ENCODE measurements around the gene ART5.

Gene ART5, protein sequence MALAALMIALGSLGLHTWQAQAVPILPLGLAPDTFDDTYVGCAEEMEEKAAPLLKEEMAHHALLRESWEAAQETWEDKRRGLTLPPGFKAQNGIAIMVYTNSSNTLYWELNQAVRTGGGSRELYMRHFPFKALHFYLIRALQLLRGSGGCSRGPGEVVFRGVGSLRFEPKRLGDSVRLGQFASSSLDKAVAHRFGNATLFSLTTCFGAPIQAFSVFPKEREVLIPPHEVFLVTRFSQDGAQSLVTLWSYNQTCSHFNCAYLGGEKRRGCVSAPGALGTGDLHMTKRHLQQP

DNA sequence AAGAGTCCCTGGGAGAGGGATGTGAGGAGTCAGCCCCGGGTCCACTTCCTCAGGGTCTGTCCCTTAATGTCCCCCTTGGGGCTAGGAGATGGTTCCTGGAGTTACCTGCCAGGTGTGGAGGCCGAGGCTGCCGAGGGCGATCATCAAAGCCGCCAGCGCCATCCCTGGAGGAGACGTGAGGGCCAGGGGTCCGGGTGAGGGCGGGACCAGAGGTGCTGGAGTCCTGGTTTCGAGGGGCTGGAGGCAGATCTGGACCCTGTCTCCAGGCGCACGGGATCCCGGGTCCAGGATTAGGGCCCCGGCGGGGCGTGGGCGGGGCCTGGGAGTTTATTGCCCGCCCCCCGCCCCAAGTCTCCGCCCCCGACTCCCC lies at the start of gene ART5:
Gene ART5, minus strand, starts transcription at position 292 of the 370 bp plus-strand sequence. Its CDS starts 130 bp downstream, at position 162.
- DNase-seq (ENCODE audit: low spot score) = no peak

DNA sequence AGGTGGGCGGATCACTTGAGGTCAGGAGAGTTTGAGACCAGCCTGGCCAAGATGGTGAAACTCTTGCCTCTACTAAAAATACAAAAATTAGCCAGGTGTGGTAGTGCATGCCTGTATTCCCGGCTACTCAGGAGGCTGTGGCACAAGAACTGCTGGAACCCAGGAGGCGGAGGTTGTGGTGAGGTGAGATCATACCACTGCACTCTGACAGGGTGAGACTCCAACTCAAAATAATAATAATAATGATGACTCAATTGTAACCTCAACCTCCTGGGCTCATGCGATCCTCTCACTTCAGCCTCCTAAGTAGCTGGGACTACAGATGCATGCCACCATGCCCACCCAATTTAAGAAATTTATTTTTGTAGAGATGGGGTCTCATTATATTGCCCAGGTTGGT lies 45.0 kb upstream of the ART5 start:
- no peak for DNase-seq (ENCODE audit: low spot score)

DNA sequence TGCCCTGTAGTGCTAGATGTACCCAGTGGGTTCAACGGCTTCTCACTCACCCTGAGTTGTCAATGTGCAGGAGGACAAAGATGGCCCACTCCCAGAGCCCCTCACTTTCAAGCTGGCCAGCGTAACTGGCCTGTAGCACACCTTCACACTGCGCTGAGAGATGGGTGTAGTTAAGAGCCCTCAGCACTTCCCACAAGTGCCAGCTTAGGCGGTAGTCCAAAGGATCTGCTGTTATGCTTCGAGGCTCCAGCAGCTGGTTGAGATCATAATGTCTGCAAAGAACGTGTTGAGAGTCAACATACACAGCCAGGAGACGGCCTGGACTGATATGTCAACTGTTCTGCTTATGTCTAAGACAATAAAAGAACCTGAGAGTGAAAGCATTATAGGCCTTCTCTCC lies 44.1 kb upstream of the ART5 start:
- DNase-seq (ENCODE audit: low spot score) = no peak

DNA sequence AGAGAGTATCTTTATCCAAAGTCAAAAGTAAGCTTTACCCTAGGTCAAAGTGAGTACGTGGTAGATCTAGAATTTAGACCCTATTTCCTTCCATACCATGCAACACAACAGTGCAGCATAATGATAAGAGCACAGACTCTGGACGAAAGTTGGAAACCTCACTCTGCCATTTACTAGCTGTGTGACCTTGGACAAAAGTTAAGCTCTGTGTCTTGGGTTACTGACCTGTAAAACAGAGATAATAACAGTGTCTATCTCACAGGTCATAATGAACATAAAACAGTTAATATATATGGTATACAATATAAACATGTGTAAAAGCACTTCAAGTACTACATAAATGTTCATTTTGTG lies 43.0 kb upstream of the ART5 start:
- DNase-seq (ENCODE audit: low spot score) = no peak

DNA sequence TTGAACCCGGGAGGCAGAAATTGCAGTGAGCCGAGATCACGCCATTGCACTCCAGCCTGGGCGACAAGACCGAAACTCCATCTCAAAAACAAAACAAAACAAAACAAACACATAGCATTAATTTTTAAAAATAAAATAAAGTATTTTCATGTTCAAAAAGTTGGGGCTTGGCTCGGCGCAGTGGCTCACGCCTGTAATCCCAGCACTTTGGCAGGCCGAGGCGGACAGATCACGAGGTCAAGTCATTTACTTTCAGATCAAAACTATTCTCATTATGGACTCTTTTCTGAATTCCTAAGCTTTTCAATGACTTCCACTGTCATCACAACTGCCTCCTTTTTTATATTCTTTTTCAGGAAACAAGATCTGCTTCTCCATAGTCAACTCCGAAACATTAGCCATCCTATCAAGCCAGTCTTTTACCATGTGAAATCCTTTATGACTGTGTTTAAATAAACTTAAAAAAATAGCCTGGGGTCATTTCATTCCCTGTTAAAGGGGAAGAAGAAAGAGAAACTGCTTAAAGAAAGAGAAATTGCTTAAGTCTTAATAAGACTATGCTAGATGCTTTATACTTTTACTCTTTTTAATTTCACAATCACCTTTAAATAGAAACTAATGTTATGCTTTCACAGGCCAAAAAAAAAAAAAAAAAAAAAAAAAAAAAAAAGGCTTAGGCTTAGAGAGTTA lies 42.5 kb upstream of the ART5 start:
- no peak for DNase-seq (ENCODE audit: low spot score)

GRCh38 chr11:3683039-3683438 lies 41.2 kb upstream of the ART5 start:
- no peak for DNase-seq (ENCODE audit: low spot score)

DNA sequence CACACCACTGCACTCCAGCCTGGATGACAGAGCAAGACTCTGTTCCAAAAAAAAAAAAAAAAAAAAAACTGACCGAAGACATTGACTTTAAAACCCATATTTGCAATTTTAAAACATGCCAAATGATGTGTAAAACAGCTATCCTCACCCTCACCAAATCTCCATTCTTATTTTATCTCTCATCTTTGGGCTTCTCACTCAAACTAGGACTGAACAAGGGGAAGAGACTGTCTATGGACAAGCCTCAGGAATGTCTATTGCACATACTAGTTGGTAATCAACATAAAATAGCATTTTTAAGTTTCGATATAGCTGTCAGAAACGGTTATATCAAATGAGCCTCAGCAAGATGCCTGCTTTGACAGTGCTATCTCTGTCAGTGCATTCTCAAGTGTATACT lies 37.3 kb upstream of the ART5 start:
- DNase-seq (ENCODE audit: low spot score) = no peak

GRCh38 chr11:3675971-3676370 lies 34.2 kb upstream of the ART5 start:
- DNase-seq (ENCODE audit: low spot score) = no peak

GRCh38 chr11:3674189-3674588 lies 32.4 kb upstream of the ART5 start:
- no peak for DNase-seq (ENCODE audit: low spot score)

DNA sequence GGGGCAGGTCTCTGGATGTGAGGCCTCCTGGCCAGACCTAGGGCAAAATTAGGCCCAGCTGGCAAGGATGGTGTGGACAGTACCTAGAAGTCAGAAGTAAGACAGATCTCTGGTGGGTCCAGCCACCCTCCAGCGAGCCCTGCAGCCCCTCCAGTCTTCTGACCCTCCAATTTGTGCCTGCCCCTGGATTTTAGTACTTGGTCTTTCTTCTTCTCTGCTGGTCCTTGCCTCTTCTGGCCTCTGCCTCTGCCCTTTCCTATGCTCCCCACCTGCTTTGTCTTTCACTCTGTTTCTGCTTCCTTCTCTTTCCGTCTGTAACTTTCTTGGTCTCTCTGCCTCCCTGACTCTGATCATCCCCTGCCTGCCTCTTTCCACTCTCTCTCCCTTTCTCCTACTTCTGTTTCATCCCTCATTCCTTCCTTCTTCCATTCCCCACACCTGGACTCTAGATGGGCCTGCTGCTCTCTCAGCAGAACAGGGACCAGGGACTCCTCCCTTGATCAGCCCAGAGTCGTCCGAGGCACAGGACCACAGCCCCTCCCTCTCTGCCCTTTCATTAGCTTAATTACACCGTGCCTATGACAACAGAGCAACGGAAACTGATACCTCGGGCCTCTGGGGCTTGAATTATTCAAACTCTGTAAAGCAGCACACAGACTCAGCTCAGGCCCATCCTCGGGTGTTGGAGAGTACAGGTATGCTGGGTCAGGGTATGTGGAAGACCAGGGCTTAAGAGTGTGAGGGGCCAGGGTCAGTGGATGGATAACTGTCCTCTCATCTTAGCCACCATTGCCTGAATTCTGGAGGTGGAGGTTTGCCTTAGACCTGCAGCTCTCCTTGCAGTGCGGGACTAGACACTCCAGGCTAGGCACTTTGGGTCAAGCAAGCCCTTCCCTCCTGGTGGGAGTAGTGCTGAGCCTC lies 29.8 kb upstream of the ART5 start, which contains the start of gene CHRNA10:
Gene CHRNA10, minus strand, starts transcription at position 51 of the 921 bp plus-strand sequence. CDS start 72 bp downstream, outside the sequence.
- no peak for DNase-seq (ENCODE audit: low spot score)

- DNase-seq (ENCODE audit: low spot score) = no peak
These were observed 28.0 kb upstream of the ART5 start for GRCh38 chr11:3669742-3670183.

- no peak for DNase-seq (ENCODE audit: low spot score)
These were observed 27.3 kb upstream of the ART5 start for GRCh38 chr11:3669128-3669527.

- no peak for DNase-seq (ENCODE audit: low spot score)
These were observed 25.6 kb upstream of the ART5 start for GRCh38 chr11:3667149-3668035.

DNA sequence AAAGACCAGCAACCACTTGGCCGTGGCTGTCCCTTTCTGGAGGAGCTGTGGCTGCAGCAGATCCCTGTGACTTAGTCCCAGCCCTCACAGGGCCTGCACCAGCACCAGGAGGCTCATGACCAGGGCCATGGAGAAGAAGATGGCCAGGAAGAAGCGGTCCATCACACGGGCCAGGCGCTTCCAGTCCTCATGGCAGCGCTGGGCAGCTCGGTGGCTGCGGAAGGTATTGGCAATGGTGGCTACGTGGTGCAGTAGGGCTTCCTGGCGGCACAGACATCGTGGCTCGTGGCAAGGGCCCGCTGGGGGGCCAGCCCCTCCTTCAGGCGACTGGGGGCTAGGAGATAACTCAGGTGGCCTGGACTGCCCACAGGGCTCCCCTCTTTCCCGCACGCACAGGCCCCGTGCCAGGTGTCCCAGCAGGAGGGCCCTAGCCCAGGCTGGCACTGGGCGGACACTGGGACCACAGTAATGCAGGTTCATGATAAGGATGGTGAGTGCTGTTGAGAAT lies 24.3 kb upstream of the ART5 start:
- no peak for DNase-seq (ENCODE audit: low spot score)

DNA sequence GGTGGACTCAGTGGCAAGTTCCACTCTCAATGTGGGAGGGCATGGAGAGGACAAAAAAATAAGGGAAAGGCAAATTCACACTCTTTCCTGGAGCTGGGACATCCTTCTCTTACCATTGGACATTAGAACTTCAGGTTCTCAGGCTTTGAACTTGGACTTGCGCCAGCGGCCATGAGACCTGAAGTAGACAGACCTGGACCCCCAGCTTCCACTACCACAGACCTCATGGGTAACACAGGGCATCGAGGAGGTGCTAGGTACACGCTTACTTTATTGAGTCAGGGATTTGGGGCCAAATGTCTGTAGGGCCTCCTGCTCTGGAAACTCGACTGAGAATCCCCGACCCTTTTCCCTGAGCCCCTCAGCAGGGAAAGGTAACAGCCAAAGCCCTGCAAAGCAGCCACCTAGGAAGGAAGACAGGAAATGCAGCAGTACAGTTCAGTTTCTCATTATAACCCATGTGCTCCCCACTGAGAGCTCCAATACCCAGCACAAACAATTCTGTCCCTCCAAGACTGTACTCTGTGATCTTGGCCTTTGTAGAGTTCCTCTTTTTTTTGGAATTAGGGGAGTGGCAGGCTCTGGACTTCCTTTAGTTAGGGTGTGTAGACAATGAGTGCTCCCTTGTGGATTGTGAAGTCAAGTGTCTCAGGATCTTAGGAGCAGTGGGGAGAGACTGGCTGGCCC lies 23.7 kb upstream of the ART5 start:
- no peak for DNase-seq (ENCODE audit: low spot score)

GRCh38 chr11:3664032-3664630 lies 22.3 kb upstream of the ART5 start:
- DNase-seq (ENCODE audit: low spot score) = no peak

- DNase-seq (ENCODE audit: low spot score) = no peak
These were observed 21.1 kb upstream of the ART5 start for GRCh38 chr11:3662856-3663255.

- DNase-seq (ENCODE audit: low spot score) = no peak
These were observed 19.2 kb upstream of the ART5 start for GRCh38 chr11:3660960-3661359.

GRCh38 chr11:3659595-3660515 lies 18.1 kb upstream of the ART5 start:
- DNase-seq (ENCODE audit: low spot score) = no peak
